Measurements from ENCODE around the gene ARHGAP26.

ARHGAP26 gene

GRCh38 chr5:143033535-143034250 lies 263.5 kb downstream of the ARHGAP26 start:
- DNase-seq (ENCODE audit: low read depth in 2 of 3, low spot score in 1 of 3), result no peak

GRCh38 chr5:143036146-143036927 lies 266.2 kb downstream of the ARHGAP26 start:
- DNase-seq (ENCODE audit: low read depth in 2 of 3, low spot score in 1 of 3), result peak in 1 of 3 donors; percentile 20

GRCh38 chr5:143037071-143037470 lies 266.9 kb downstream of the ARHGAP26 start:
- DNase-seq (ENCODE audit: low read depth in 2 of 3, low spot score in 1 of 3), result no peak

GRCh38 chr5:143037708-143038107 lies 267.5 kb downstream of the ARHGAP26 start:
- DNase-seq (ENCODE audit: low read depth in 2 of 3, low spot score in 1 of 3), result no peak

GRCh38 chr5:143040622-143041021 lies 270.4 kb downstream of the ARHGAP26 start:
- no peak for DNase-seq (ENCODE audit: low read depth in 2 of 3, low spot score in 1 of 3)

GRCh38 chr5:143041461-143041860 lies 271.3 kb downstream of the ARHGAP26 start:
- DNase-seq (ENCODE audit: low read depth in 2 of 3, low spot score in 1 of 3), result no peak

- DNase-seq (ENCODE audit: low read depth in 2 of 3, low spot score in 1 of 3), result no peak
Measured at GRCh38 chr5:143041972-143042770, 272.0 kb downstream of the ARHGAP26 start.

- no peak for DNase-seq (ENCODE audit: low read depth in 2 of 3, low spot score in 1 of 3)
Measured at GRCh38 chr5:143044265-143044664, 274.1 kb downstream of the ARHGAP26 start.

- no peak for DNase-seq (ENCODE audit: low read depth in 2 of 3, low spot score in 1 of 3)
Measured at GRCh38 chr5:143045062-143045461, 274.9 kb downstream of the ARHGAP26 start.

- DNase-seq (ENCODE audit: low read depth in 2 of 3, low spot score in 1 of 3), result no peak
Measured at GRCh38 chr5:143046314-143046713, 276.1 kb downstream of the ARHGAP26 start.

- no peak for DNase-seq (ENCODE audit: low read depth in 2 of 3, low spot score in 1 of 3)
Measured at GRCh38 chr5:143047091-143047490, 276.9 kb downstream of the ARHGAP26 start.

- DNase-seq (ENCODE audit: low read depth in 2 of 3, low spot score in 1 of 3), result no peak
Measured at GRCh38 chr5:143050183-143050582, 280.0 kb downstream of the ARHGAP26 start.

- no peak for DNase-seq (ENCODE audit: low read depth in 2 of 3, low spot score in 1 of 3)
Measured at GRCh38 chr5:143051244-143052058, 281.3 kb downstream of the ARHGAP26 start.

- no peak for DNase-seq (ENCODE audit: low read depth in 2 of 3, low spot score in 1 of 3)
Measured at GRCh38 chr5:143052967-143053682, 282.9 kb downstream of the ARHGAP26 start.

GRCh38 chr5:143053780-143054179 lies 283.6 kb downstream of the ARHGAP26 start:
- DNase-seq (ENCODE audit: low read depth in 2 of 3, low spot score in 1 of 3), result no peak

- peak in 1 of 3 donors; percentile 24 for DNase-seq (ENCODE audit: low read depth in 2 of 3, low spot score in 1 of 3)
Measured at GRCh38 chr5:143054480-143054941, 284.3 kb downstream of the ARHGAP26 start.

- DNase-seq (ENCODE audit: low read depth in 2 of 3, low spot score in 1 of 3), result no peak
Measured at GRCh38 chr5:143055596-143056338, 285.6 kb downstream of the ARHGAP26 start.

- DNase-seq (ENCODE audit: low read depth in 2 of 3, low spot score in 1 of 3), result no peak
Measured at GRCh38 chr5:143056339-143056704, 286.1 kb downstream of the ARHGAP26 start.

GRCh38 chr5:143056792-143057579 lies 286.8 kb downstream of the ARHGAP26 start:
- no peak for DNase-seq (ENCODE audit: low read depth in 2 of 3, low spot score in 1 of 3)
